ENCODE results near the gene TMC6.

TMC6 gene

DNA sequence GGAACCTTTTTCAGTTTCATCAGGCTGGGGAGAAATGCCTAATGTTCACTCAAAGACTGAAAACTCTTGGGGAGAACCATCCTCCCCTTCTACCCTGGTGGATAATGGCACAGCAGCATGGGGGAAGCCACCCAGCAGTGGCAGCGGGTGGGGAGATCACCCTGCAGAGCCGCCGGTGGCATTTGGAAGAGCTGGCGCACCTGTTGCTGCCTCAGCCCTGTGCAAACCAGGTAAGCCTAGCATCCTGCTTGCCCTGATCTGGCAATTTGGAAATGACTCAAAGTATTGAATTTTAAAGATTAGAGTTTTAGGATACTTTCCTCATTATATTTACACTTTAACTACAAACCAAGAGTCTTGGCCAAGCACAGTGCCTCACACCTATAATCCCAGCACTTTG lies 63.8 kb downstream of the TMC6 start:
- DNase-seq = no peak

GRCh38 chr17:78063489-78063888 lies 65.1 kb downstream of the TMC6 start:
- no peak for DNase-seq

GRCh38 chr17:78062596-78062995 lies 66.0 kb downstream of the TMC6 start:
- no peak for DNase-seq

All from DMS 273 treated with DMSO at 0.1 percent for 48 hours (cell line).